ENCODE data around the gene THSD8.

- no peak for TF ChIP-seq CTCF (IDR thresholded peaks at IDR 0.05; ENCODE audit: low read depth, low read length, missing input control)
- TF ChIP-seq REST (IDR thresholded peaks at IDR 0.05) = no peak
- TF ChIP-seq RAD21 (IDR thresholded peaks at IDR 0.05) = no peak
These were observed 19.9 kb downstream of the THSD8 start for GRCh38 chr19:12821761-12822160.

Data from liver (tissue), 3 donors.